Activated CD4-positive, alpha-beta T cell treated with anti-CD3 and anti-CD28 coated beads, Interleukin-2, amount 50 U/mL, for 4 hours (primary cell): Measurements from ENCODE around the gene ANKEF1.

Experiments
- DNase-seq, 2 experiments: peaks; one replicate each; pipeline ENCODE4 v3.0.0-alpha.2; 2020

ANKEF1 gene

GRCh38 chr20:10090588-10091166 is 55.9 kb downstream of the ANKEF1 start:
- DNase-seq = peak; percentile 0 to 1

- DNase-seq = no peak
Observed at GRCh38 chr20:10093087-10093591, 58.4 kb downstream of the ANKEF1 start.

DNA sequence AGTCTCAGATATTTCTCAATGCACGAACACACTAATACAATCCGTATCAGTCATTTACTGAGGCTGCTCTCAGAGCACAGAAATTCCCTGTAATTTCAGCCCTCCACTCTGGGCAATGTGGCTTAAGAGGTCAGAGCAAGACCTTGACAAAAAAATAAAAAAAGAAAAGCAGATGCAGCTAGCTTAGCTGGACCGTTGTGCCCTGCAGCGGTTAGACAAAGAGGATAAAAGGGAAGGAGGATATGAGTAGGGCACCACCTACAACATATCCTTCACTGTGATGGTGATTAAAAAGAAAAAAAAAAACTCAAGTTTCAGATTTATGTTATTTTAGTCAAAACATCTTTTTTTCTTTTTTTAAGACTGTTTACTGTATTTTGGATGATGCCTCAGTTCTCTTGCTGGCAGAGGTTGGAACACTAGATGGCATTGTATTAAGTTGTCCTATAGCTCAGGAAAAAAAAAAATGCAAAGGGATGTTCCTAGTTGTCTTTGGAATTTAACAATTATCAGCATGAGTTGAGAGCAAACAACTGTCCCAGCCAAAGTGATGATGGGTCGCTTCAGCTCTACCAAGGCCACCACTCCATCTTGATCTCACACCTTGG is 59.9 kb downstream of the ANKEF1 start:
- DNase-seq = no peak

DNA sequence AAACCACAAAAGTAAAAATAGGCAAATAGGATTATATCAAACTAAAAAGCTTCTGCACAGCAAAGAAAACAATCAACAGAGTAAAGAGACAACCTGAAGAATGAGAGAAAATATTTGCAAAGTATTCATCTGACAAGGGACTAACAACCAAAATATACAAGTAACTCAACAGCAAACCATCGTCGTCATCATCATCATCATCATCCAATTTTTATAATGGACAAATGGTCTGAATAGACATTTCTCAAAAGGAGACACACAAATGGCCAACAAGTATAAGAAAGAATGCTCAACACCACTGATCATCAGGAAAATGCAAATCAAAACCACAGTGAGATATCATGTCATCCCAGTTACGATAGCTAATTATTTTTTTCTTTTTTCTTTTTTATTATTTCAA is 62.0 kb downstream of the ANKEF1 start:
- no peak for DNase-seq

DNA sequence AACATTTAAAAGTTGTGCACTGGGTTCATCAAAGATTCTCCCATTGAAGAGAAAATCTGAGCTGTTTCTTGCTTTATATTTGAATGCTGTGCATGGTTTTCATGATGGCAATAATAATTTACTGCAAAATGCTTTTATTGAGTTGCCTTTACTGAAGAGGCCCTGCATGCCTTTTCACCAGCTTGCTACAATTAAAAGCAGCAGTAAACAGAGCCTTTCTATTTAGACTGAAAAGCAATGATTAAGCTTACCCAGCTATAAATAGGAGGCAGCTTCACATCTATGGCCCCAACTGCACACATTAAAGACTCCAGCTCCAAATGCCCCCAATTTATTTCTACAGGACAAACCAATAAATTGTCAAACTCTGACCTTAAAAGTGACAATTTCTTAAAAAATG is 70.3 kb downstream of the ANKEF1 start:
- DNase-seq = no peak
